Measurements from ENCODE around the gene KIRREL3. TPM values are rescaled to one million over a fixed set of nuclear protein-coding genes. Genes with fewer than 3 reads are reported as not detected.

The KIRREL3 gene
- total RNA-seq, 1 experiment from 2014 or later: not detected

DNA sequence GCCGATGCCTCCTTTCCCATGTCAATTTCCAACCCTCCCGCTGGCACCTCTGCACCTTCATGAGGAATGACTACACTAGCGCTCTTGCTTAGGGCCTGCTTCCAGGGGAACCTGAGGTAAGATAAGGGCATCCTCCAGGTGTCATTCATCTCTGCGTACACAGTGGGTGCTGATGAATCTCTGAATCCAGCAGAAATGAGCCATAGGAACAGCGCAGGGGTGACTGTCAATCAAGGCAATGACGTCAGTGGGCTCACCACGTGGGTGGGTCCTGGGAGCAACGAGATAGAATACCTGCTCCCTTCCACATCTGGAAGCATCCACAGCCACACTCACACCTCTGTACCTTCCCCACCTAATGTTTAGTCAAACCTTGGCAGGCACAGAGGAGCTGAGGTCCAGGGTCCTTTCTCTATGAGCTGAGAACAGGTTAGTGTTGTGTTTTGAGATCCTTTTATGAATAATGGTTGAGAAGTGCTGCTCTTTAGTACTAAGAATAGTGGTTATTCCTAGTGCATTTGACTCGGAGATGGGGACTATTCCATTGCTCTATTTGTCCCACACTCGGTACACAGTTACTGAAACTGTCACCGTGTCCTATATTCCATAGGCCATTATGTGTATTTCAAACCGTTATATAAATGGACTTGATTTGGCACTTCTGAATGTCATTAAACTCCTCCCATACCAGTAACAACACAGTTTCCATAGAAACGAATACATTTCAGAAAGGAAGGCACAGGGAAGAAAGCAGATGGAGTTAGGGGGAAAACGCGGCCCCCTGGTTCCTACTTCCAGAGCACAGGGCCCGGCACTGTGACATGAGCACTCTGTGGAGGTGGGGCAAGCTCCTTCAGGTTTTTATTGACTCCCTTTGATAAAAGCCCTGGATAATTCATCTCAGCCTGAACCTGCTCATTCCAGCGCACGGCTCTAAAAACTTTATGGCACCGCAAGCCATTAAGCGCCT lies 451.7 kb downstream of the KIRREL3 start:
- DNase-seq (ENCODE audit: low read depth, low spot score): no peak
- in situ Hi-C loops (cut with HindIII; ENCODE audit: low pct_unique_long_range_greater_than_20kb, low sequenced_read_pairs): no loop called here

DNA sequence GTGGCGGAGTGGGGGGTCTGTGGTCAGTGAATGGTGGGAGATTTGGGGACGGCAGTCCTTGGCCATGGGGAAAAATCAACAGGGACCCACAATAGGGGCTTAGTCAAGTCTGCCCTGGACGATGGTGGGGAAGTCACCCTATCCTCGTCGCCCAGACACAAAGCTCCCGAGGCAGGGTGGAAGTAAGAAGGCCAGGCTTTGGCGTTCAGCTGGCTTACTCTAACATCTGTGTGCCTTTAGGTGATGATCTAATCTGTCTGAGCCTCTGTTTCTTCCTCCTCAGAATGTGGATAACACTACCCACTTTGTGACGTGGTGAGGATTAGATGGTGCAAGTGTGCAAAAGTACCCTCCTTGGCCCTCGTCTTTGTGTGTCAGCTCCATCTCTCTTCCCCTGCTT lies 452.9 kb downstream of the KIRREL3 start:
- in situ Hi-C loops (cut with HindIII; ENCODE audit: low pct_unique_long_range_greater_than_20kb, low sequenced_read_pairs): no loop called here

GRCh38 chr11:126547161-126547560 lies 453.4 kb downstream of the KIRREL3 start:
- peak; percentile 15 for DNase-seq (ENCODE audit: low read depth, low spot score)
- in situ Hi-C loops (cut with HindIII; ENCODE audit: low pct_unique_long_range_greater_than_20kb, low sequenced_read_pairs): no loop called here

More for the DNA sequence above, 452.9 kb downstream of the KIRREL3 start:
- DNase-seq (ENCODE audit: low read depth, low spot score): no peak

- in situ Hi-C loops (cut with HindIII; ENCODE audit: low pct_unique_long_range_greater_than_20kb, low sequenced_read_pairs): no loop called here
- DNase-seq (ENCODE audit: low read depth, low spot score): no peak
Observed at GRCh38 chr11:126546694-126547093, 453.9 kb downstream of the KIRREL3 start.

DNA sequence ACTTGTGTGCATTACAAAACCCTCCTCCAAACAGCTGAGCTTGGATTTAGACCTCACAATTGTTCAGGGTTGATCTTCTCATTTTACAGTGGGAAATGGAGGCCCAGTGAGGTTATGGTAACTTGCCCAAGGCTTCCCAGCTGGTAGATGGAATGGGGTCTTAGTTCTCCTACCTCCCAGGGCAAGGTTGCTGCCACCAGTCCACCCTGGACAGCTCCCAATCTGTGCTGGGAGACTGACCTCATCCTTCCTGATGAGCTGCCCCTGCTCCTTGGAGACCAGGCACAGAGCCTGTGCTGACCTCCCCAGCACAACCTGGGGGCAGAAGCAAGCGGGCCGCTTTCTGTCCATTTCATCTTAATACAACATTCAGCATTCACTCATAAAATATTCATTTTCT lies 454.4 kb downstream of the KIRREL3 start:
- in situ Hi-C loops (cut with HindIII; ENCODE audit: low pct_unique_long_range_greater_than_20kb, low sequenced_read_pairs): no loop called here
- no peak for DNase-seq (ENCODE audit: low read depth, low spot score)

DNA sequence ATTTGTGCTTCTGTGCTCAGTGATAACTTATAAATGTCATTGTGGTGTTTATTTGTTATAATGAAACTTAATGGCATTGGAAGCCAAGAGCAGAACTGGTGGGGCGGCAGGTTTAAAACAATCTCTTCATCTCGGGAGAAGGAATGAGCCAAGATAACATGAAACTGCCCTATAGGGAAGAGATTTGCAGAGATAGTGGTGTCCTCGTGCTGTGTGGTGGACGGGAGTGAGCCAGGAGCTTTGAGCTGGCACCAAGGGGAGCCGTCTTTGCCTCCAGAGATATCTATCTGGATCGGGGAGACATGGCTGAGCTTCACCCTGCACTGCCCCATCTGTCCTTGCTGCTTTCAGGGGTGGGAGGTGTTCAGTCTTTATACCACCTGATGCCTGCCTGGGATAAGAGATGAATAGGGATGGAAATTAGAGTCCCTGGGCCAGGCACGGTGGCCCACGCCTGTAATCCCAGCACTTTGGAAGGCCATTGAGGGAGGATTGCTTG lies 455.5 kb downstream of the KIRREL3 start:
- no peak for DNase-seq (ENCODE audit: low read depth, low spot score)
- in situ Hi-C loops (cut with HindIII; ENCODE audit: low pct_unique_long_range_greater_than_20kb, low sequenced_read_pairs): no loop called here

GRCh38 chr11:126544108-126545056 lies 456.2 kb downstream of the KIRREL3 start:
- in situ Hi-C loops (cut with HindIII; ENCODE audit: low pct_unique_long_range_greater_than_20kb, low sequenced_read_pairs): no loop called here
- peak; percentile 62 for DNase-seq (ENCODE audit: low read depth, low spot score)

DNA sequence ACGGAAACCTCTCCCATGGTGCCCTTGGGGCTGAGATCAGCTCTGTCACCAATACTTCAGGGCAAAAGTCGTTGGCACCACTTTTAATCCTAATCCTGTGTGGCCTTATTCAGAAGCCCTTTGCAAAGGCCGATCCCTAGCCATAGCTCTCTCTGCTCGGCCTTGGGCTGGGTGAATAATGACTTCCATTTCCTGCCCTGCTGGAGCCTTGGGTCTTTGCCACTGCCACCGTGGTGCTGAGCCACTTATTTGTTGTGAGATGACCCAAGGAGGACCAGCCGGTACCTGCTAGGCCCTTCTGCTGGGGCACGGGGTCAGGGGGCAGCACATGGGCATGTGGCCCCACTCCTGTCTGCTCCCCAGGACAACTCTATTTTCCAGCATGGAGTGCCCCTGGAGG lies 456.9 kb downstream of the KIRREL3 start:
- no peak for DNase-seq (ENCODE audit: low read depth, low spot score)
- in situ Hi-C loops (cut with HindIII; ENCODE audit: low pct_unique_long_range_greater_than_20kb, low sequenced_read_pairs): no loop called here

DNA sequence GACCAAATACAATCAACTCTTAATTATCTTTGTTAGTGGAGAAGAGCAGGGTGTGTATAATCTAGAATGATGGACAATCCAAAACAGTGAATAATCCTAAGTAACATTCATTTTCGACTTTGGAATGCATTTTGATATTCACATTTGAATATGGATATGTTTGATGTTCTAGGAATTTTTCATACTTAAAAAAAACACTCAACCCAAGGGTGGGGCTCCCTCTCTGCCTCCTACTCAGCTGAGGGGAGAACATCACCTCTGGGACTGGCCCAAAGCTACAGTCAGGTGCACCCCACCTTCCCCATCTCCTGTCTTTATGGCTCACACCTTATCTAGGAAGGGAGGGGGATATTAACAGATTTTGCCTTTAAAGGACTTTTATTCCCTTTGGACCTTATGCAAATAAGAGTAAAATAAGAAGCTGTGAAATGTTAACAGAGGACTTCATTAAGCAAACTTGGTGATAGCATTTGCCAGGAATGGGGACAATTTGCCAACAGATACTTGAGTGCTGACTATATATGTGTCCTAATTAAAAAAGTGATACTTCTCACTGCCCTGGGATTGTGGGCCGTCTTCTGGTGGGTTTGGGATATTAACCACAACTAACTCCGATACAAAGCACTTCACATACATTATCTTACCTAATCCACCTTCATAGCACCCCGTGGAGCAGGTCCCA lies 458.1 kb downstream of the KIRREL3 start:
- in situ Hi-C loops (cut with HindIII; ENCODE audit: low pct_unique_long_range_greater_than_20kb, low sequenced_read_pairs): no loop called here
- no peak for DNase-seq (ENCODE audit: low read depth, low spot score)

DNA sequence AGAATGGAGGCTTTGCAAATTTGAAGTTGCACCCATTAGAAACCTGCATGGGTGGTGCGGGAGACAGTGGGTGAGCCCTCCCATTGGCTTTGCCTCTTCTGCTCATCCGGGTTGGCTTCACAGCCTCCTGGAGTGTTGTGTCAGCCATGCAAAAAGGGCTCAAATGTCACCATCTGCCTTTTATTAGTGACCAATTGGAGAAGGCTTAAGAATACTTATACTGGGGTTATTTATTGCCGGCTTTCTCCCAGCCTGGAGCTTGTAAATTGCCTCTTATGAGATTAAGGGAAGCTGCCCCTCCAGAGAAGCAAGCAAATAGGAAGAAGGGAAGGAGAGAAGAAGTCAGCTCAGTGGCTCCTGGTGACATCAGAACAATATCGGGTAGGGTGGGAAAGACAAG lies 462.5 kb downstream of the KIRREL3 start:
- no peak for DNase-seq (ENCODE audit: low read depth, low spot score)
- in situ Hi-C loops (cut with HindIII; ENCODE audit: low pct_unique_long_range_greater_than_20kb, low sequenced_read_pairs): no loop called here

DNA sequence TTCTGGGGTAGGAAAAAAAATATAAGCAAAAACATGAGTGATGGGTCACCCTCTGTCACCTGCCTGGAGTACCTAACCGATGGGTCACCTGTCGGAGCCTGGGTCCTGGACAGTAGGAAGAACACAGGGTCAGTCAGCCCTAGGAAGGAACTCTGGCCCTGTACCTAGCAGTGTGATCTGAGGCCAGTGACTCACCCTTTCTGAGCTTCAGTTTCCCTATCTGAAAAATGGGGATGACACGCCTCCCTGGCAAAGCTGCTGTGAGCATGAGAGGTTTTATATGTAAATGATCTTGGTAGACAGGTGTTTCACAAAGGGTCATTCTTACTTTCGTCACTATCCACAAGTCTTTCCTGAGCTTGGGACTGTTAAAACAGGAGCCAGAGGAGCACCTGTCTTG lies 463.1 kb downstream of the KIRREL3 start:
- DNase-seq (ENCODE audit: low read depth, low spot score): no peak
- in situ Hi-C loops (cut with HindIII; ENCODE audit: low pct_unique_long_range_greater_than_20kb, low sequenced_read_pairs): no loop called here

- in situ Hi-C loops (cut with HindIII; ENCODE audit: low pct_unique_long_range_greater_than_20kb, low sequenced_read_pairs): no loop called here
- no peak for DNase-seq (ENCODE audit: low read depth, low spot score)
Observed at GRCh38 chr11:126534141-126534805, 466.3 kb downstream of the KIRREL3 start.

- DNase-seq (ENCODE audit: low read depth, low spot score): no peak
- in situ Hi-C loops (cut with HindIII; ENCODE audit: low pct_unique_long_range_greater_than_20kb, low sequenced_read_pairs): no loop called here
Observed at GRCh38 chr11:126533560-126533959, 467.0 kb downstream of the KIRREL3 start.

DNA sequence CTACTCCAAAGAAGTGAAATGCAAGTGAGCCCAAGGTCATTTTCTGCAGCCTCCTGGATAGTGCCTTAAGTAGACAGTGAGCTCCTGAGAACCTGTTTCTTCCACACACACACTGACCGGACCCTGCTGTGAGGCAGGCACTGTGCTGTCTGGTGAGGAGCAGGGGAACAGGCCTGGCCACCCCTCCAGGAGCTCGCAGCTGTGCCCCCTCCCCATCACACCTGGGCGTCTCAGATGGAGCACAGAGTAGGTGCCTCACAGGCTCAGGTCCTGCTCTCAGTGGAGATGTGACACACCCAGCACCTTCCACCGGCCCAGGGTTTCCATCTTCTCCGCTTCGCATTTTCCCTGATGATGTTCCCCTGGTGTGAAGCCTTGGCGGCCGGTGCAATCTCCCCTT lies 470.2 kb downstream of the KIRREL3 start:
- no peak for DNase-seq (ENCODE audit: low read depth, low spot score)
- in situ Hi-C loops (cut with HindIII; ENCODE audit: low pct_unique_long_range_greater_than_20kb, low sequenced_read_pairs): no loop called here

DNA sequence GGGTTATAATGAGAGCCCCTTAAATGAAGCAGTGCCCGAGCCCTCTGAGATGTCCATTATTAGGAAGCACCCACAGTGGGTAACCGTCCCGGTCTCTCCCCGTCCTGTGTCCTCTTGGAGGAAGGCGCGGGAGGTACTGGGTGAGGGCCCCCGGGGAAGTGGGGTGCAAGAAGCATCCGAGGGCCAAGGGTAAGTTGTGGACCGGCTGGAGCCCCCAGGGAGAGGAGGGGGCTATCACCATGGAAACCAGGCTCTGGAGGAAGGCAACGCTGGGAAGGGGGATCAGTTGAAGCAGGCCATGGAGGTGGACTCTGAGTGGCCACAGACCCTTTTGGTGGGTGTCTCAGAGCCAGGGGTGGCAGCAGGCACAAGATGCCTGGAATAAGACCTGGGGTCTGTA lies 471.5 kb downstream of the KIRREL3 start:
- no peak for DNase-seq (ENCODE audit: low read depth, low spot score)
- in situ Hi-C loops (cut with HindIII; ENCODE audit: low pct_unique_long_range_greater_than_20kb, low sequenced_read_pairs): no loop called here

DNA sequence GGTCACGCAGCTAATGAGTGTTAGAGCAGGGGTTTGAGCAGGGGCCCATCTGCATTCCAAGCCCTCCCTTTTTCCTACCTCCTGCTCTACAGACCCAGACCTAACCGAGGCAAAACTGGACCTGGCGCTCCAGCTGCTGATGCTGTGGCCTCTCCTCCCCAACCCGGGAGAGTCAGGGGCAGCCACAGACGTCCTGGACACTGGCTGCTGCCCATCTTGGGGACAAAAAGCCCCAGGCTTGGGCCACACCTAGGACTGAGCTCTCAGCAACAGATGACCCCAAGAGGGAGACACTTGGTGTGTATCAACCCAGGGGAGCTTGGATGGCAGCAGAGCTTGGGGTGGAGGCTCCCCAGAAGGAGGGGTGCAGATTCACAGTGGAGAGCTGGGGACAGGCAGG lies 472.5 kb downstream of the KIRREL3 start:
- in situ Hi-C loops (cut with HindIII; ENCODE audit: low pct_unique_long_range_greater_than_20kb, low sequenced_read_pairs): no loop called here
- DNase-seq (ENCODE audit: low read depth, low spot score): no peak

DNA sequence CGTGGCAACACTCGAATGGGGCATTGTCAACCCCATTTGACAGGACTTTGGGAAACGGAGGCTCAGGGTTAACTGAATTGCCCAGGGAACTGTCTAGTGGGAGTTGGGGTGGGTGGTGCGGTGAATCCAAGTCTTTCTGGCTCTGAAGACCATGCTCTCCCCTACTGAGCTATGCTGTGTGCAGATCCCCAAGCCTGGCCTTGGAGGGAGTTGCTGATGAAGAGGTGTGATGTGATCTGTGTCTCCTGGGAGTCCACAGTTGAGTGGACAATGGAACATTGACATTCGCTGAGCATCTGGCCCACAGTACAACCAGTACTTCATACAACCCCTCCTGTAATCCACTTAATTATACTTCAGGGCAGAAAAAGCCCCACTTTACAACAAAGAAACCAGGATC lies 472.9 kb downstream of the KIRREL3 start:
- DNase-seq (ENCODE audit: low read depth, low spot score): no peak
- in situ Hi-C loops (cut with HindIII; ENCODE audit: low pct_unique_long_range_greater_than_20kb, low sequenced_read_pairs): no loop called here
